HepG2 (cell line): ENCODE results near the gene PACC1.

Experiments
- FOXC1 ChIP-seq: sonication (generic); formaldehyde crosslinking; IDR thresholded peaks from 2 replicates; pipeline ENCODE4 v1.8.0; 2022; ENCODE audit warnings: mild to moderate bottlenecking, missing genetic modification reagents, borderline replicate concordance
- HNRNPL ChIP-seq: fragments of 200-400 bp; formaldehyde crosslinking; IDR thresholded peaks from 2 replicates; pipeline ENCODE4 v1.6.1; 2017; ENCODE audit warnings: mild to moderate bottlenecking, low read depth, low read length
- KDM5A ChIP-seq: fragments of 200-600 bp; sonication (generic); IDR thresholded peaks from 2 replicates; pipeline ENCODE4 v1.7.0; 2018; ENCODE audit warnings: antibody characterized with exemption, mild to moderate bottlenecking, low read length, borderline replicate concordance
- PAX8 ChIP-seq: sonication (generic); formaldehyde crosslinking; IDR thresholded peaks from 2 replicates; pipeline ENCODE4 v1.8.0; 2022; ENCODE audit warnings: mild to moderate bottlenecking, missing genetic modification reagents, borderline replicate concordance
- ZFP36 ChIP-seq: fragments of 150-350 bp; IDR thresholded peaks from 2 replicates; pipeline ENCODE4 v1.6.1; 2018; ENCODE audit warnings: borderline replicate concordance, low read length, low read depth; ENCODE audit not compliant: partially characterized antibody
- ZNF282 ChIP-seq: fragments of 450-650 bp; IDR thresholded peaks from 2 replicates; pipeline ENCODE4 v1.6.1; 2018; ENCODE audit not compliant: partially characterized antibody
- ZNF616 ChIP-seq: sonication (generic); formaldehyde crosslinking; IDR thresholded peaks from 2 replicates; pipeline ENCODE4 v1.5.0; 2020; ENCODE audit warnings: low read depth, mild to moderate bottlenecking, missing genetic modification reagents
- TF ChIP-seq, protein P1 (sequence below): sonication (generic); formaldehyde crosslinking; IDR thresholded peaks from 2 replicates; pipeline ENCODE4 v1.4.0; 2020; ENCODE audit warnings: mild to moderate bottlenecking, missing genetic modification reagents, borderline replicate concordance
- TF ChIP-seq, protein P2 (sequence below): sonication (generic); formaldehyde crosslinking; IDR thresholded peaks from 2 replicates; pipeline ENCODE4 v1.4.0; 2020; ENCODE audit warnings: low read depth, missing genetic modification reagents
- TF ChIP-seq, protein P3 (sequence below): sonication (generic); formaldehyde crosslinking; IDR thresholded peaks from 2 replicates; pipeline ENCODE4 v1.5.0; 2020; ENCODE audit warnings: mild to moderate bottlenecking, missing genetic modification reagents, borderline replicate concordance
- TF ChIP-seq, protein P4 (sequence below): sonication (generic); formaldehyde crosslinking; IDR thresholded peaks from 2 replicates; pipeline ENCODE4 v1.4.0; 2020; ENCODE audit warnings: low read depth, mild to moderate bottlenecking, missing genetic modification reagents
- TF ChIP-seq, protein P5 (sequence below): sonication (generic); formaldehyde crosslinking; IDR thresholded peaks from 2 replicates; pipeline ENCODE4 v1.5.0; 2020; ENCODE audit warnings: mild to moderate bottlenecking, missing genetic modification reagents

DNA sequence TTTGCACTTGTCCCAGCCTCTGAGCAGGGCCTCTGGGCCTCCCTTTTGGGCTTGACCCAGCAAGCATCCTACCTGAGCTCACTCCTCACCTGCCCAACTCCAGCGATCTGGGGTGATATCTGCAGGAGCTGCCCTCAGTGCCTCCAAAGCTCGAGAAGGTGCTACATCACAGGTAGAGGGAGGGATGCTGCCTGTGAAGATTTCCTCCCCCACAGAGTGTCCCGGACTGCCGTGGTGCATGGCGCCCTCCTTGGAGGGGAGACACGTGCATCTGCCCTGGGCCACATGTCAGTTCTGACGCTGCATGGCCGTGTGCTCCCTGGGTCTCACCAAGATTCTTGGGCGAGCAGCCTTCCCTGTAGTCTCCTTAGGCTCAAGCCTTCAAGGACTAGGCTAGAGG is 45.7 kb upstream of the PACC1 start:
- no peak for TF ChIP-seq PAX8 (CRISPR knock-in tag)
- TF ChIP-seq ZFP36 = no peak
- TF ChIP-seq ZNF616 = no peak
- no peak for TF ChIP-seq FOXC1 (CRISPR knock-in tag)
- TF ChIP-seq, protein P1, sequence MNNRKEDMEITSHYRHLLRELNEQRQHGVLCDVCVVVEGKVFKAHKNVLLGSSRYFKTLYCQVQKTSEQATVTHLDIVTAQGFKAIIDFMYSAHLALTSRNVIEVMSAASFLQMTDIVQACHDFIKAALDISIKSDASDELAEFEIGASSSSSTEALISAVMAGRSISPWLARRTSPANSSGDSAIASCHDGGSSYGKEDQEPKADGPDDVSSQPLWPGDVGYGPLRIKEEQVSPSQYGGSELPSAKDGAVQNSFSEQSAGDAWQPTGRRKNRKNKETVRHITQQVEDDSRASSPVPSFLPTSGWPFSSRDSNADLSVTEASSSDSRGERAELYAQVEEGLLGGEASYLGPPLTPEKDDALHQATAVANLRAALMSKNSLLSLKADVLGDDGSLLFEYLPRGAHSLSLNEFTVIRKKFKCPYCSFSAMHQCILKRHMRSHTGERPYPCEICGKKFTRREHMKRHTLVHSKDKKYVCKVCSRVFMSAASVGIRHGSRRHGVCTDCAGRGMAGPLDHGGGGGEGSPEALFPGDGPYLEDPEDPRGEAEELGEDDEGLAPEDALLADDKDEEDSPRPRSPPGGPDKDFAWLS = no peak
- TF ChIP-seq KDM5A = no peak
- TF ChIP-seq, protein P2, sequence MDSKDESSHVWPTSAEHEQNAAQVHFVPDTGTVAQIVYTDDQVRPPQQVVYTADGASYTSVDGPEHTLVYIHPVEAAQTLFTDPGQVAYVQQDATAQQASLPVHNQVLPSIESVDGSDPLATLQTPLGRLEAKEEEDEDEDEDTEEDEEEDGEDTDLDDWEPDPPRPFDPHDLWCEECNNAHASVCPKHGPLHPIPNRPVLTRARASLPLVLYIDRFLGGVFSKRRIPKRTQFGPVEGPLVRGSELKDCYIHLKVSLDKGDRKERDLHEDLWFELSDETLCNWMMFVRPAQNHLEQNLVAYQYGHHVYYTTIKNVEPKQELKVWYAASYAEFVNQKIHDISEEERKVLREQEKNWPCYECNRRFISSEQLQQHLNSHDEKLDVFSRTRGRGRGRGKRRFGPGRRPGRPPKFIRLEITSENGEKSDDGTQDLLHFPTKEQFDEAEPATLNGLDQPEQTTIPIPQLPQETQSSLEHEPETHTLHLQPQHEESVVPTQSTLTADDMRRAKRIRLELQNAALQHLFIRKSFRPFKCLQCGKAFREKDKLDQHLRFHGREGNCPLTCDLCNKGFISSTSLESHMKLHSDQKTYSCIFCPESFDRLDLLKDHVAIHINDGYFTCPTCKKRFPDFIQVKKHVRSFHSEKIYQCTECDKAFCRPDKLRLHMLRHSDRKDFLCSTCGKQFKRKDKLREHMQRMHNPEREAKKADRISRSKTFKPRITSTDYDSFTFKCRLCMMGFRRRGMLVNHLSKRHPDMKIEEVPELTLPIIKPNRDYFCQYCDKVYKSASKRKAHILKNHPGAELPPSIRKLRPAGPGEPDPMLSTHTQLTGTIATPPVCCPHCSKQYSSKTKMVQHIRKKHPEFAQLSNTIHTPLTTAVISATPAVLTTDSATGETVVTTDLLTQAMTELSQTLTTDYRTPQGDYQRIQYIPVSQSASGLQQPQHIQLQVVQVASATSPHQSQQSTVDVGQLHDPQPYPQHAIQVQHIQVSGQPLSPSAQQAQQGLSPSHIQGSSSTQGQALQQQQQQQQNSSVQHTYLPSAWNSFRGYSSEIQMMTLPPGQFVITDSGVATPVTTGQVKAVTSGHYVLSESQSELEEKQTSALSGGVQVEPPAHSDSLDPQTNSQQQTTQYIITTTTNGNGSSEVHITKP (CRISPR knock-in tag) = no peak
- TF ChIP-seq ZNF282 = no peak
- TF ChIP-seq, protein P3, sequence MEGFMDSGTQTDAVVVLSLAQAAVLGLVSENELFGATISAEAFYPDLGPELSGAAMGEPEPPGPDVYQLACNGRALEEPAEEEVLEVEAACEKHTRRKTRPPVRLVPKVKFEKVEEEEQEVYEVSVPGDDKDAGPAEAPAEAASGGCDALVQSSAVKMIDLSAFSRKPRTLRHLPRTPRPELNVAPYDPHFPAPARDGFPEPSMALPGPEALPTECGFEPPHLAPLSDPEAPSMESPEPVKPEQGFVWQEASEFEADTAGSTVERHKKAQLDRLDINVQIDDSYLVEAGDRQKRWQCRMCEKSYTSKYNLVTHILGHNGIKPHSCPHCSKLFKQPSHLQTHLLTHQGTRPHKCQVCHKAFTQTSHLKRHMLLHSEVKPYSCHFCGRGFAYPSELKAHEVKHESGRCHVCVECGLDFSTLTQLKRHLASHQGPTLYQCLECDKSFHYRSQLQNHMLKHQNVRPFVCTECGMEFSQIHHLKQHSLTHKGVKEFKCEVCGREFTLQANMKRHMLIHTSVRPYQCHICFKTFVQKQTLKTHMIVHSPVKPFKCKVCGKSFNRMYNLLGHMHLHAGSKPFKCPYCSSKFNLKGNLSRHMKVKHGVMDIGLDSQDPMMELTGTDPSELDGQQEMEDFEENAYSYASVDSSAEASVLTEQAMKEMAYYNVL (CRISPR knock-in tag) = no peak
- no peak for TF ChIP-seq HNRNPL
- TF ChIP-seq, protein P4, sequence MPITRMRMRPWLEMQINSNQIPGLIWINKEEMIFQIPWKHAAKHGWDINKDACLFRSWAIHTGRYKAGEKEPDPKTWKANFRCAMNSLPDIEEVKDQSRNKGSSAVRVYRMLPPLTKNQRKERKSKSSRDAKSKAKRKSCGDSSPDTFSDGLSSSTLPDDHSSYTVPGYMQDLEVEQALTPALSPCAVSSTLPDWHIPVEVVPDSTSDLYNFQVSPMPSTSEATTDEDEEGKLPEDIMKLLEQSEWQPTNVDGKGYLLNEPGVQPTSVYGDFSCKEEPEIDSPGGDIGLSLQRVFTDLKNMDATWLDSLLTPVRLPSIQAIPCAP (CRISPR knock-in tag) = no peak
- TF ChIP-seq, protein P5, sequence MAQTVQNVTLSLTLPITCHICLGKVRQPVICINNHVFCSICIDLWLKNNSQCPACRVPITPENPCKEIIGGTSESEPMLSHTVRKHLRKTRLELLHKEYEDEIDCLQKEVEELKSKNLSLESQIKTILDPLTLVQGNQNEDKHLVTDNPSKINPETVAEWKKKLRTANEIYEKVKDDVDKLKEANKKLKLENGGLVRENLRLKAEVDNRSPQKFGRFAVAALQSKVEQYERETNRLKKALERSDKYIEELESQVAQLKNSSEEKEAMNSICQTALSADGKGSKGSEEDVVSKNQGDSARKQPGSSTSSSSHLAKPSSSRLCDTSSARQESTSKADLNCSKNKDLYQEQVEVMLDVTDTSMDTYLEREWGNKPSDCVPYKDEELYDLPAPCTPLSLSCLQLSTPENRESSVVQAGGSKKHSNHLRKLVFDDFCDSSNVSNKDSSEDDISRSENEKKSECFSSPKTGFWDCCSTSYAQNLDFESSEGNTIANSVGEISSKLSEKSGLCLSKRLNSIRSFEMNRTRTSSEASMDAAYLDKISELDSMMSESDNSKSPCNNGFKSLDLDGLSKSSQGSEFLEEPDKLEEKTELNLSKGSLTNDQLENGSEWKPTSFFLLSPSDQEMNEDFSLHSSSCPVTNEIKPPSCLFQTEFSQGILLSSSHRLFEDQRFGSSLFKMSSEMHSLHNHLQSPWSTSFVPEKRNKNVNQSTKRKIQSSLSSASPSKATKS (CRISPR knock-in tag) = no peak
